ENCODE measurements around the gene METTL15.
"Not testable (repeated sequence)": the region's sequence is repeated elsewhere in the genome, so short reads cannot be mapped to it uniquely, and the experiment has no call there.

The METTL15 gene

GRCh38 chr11:28104425-28104824 lies 3.8 kb upstream of the METTL15 start:
- TF ChIP-seq ZNF274 (IDR thresholded peaks at IDR 0.05; ENCODE audit: low read depth, low read length), result no peak
- H3K4me3 ChIP-seq (ENCODE audit: low read length), result no peak overlapping the region

GRCh38 chr11:28104984-28105383 lies 3.2 kb upstream of the METTL15 start:
- H3K4me3 ChIP-seq (ENCODE audit: low read length), result no peak overlapping the region
- TF ChIP-seq ZNF274 (IDR thresholded peaks at IDR 0.05; ENCODE audit: low read depth, low read length), result no peak

- H3K4me3 ChIP-seq (ENCODE audit: low read length), result no peak overlapping the region; the same call in 1 of the 2 replicates
- TF ChIP-seq ZNF274 (IDR thresholded peaks at IDR 0.05; ENCODE audit: low read depth, low read length), result no peak
These were observed 2.3 kb upstream of the METTL15 start for GRCh38 chr11:28105869-28106268.

DNA sequence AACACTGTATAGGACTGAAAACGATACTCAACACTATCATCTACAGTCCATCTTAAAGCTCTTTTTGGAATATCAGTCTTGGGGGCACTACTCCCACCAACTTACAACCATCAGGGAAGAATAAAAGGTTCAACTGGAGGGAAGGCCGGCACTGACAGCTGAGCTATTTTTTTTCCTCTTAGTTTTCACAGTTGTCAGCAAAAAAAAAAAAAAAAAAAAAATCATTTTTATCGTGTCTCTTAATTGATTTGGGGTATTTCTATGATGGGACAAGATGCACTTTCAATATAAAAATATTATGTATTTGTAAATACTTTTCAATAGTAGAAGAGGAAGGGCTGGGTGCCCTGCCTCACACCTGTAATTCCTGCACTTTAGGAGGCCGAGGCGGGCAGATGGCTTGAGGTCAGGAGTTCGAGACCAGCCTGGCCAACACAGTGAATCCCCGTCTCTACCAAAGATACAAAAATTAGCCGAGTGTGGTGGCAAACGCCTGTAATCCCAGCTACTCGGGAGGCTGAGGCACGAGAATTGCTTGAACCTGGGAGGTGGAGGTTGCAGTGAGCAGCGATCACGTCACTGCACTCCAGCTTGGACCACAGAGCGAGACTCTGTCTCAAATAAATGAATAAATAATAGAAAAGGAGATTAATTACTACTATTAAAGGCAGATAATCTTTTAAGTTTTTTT lies 1.7 kb upstream of the METTL15 start:
- H3K4me3 ChIP-seq (ENCODE audit: low read length), result peak overlapping the region; percentile 93
- no peak for TF ChIP-seq ZNF274 (IDR thresholded peaks at IDR 0.05; ENCODE audit: low read depth, low read length)

DNA sequence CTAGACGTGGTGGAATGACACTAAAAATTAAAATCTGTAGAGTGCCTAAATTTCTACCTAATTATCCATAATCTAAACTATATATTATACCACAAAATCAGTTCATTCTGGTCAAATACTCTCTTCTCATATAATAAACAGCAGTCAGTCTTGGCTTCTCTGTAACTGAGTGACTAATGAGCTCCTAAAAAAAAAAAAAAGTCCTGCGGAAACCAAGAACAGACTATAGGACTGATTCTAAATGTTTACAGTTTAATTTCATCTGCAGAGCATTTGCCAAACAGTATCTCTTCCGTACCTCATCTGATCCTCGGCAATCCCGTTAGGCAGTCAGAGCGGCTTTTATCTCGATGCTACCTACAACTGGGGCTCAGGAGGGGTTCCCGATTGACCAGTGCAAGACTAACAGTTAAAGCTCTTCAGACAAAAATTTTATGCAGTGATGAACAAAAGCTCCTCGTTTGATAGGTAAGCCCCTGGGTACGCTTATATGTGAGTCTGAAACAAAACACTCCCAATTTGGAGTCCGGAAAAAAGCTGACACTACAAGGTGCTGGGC lies 918 bp upstream of the METTL15 start:
- TF ChIP-seq ZNF274 (IDR thresholded peaks at IDR 0.05; ENCODE audit: low read depth, low read length), result no peak
- H3K4me3 ChIP-seq (ENCODE audit: low read length), result peak overlapping the region; percentile 93

- no peak for TF ChIP-seq ZNF274 (IDR thresholded peaks at IDR 0.05; ENCODE audit: low read depth, low read length)
- H3K4me3 ChIP-seq (ENCODE audit: low read length), result peak overlapping the region; percentile 52; the same call in 1 of the 2 replicates
These were observed 770 bp downstream of the METTL15 start for GRCh38 chr11:28108958-28109357.

DNA sequence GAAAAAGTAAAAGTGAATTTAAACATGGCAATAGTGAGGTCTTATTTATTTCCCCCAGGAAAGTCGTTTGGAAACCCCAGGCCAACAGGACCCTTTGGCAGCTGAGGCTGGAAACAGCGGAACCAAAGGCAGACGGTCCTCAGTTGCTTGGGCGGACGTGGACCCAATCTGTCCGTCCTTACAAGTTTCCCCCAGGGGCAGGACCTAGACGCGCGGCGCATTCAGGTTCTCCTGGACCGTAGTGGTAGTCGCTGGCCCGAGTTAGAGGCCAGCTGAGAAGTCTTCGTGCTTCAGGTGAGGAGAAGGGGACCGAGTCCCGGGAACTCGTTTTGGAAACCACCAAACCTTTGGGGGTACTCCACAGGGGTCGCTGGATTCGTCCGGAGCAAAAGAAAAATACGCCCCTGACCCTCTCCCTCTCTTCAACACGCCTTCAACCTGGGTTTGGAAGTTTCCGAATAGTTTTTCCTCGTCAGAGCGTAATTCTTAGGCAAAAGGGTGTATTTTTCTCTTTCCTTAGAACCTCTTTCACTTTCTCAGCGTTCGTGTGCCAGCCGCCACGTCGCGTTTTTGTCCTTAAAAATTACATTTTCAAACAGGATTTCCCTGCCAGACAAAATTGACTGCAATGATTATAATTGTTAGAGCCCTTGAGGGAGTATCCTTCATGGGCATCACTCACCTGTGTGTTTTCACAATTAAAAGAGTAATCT lies 2.1 kb downstream of the METTL15 start:
- peak overlapping the region; percentile 99 for H3K4me3 ChIP-seq (ENCODE audit: low read length)
- TF ChIP-seq ZNF274 (IDR thresholded peaks at IDR 0.05; ENCODE audit: low read depth, low read length), result no peak

GRCh38 chr11:28110821-28111200 lies 2.6 kb downstream of the METTL15 start:
- no peak for TF ChIP-seq ZNF274 (IDR thresholded peaks at IDR 0.05; ENCODE audit: low read depth, low read length)
- peak overlapping the region; percentile 99 for H3K4me3 ChIP-seq (ENCODE audit: low read length)

- TF ChIP-seq ZNF274 (IDR thresholded peaks at IDR 0.05; ENCODE audit: low read depth, low read length), result no peak
- no peak overlapping the region for H3K4me3 ChIP-seq (ENCODE audit: low read length)
These were observed 5.9 kb downstream of the METTL15 start for GRCh38 chr11:28114116-28114515.

- no peak overlapping the region for H3K4me3 ChIP-seq (ENCODE audit: low read length)
- no peak for TF ChIP-seq ZNF274 (IDR thresholded peaks at IDR 0.05; ENCODE audit: low read depth, low read length)
These were observed 6.5 kb downstream of the METTL15 start for GRCh38 chr11:28114731-28115130.

GRCh38 chr11:28117712-28118111 lies 9.5 kb downstream of the METTL15 start:
- TF ChIP-seq ZNF274 (IDR thresholded peaks at IDR 0.05; ENCODE audit: low read depth, low read length), result no peak
- no peak overlapping the region for H3K4me3 ChIP-seq (ENCODE audit: low read length)

- no peak overlapping the region for H3K4me3 ChIP-seq (ENCODE audit: low read length)
- no peak for TF ChIP-seq ZNF274 (IDR thresholded peaks at IDR 0.05; ENCODE audit: low read depth, low read length)
These were observed 15.0 kb downstream of the METTL15 start for GRCh38 chr11:28123151-28123581.

- TF ChIP-seq ZNF274 (IDR thresholded peaks at IDR 0.05; ENCODE audit: low read depth, low read length), result no peak
- H3K4me3 ChIP-seq (ENCODE audit: low read length), result no peak overlapping the region
These were observed 24.4 kb downstream of the METTL15 start for GRCh38 chr11:28132548-28132947.

GRCh38 chr11:28133146-28133545 lies 25.0 kb downstream of the METTL15 start:
- TF ChIP-seq ZNF274 (IDR thresholded peaks at IDR 0.05; ENCODE audit: low read depth, low read length), result no peak
- no peak overlapping the region for H3K4me3 ChIP-seq (ENCODE audit: low read length)

- H3K4me3 ChIP-seq (ENCODE audit: low read length), result not testable (repeated sequence)
These were observed 28.0 kb downstream of the METTL15 start for GRCh38 chr11:28136157-28136556.

Data from GM08714 (cell line).